CD4-positive, CD25-positive, alpha-beta regulatory T cell (primary cell): ENCODE results near the gene ALCAM. TPM values are rescaled to one million over a fixed set of nuclear protein-coding genes. Genes with fewer than 3 reads are reported as not detected.

Experiments
- ATAC-seq, 2 donors: fragments of 150-1000 bp; cut with Tn5 transposase; one replicate each; pipeline ENCODE4 v1.10.0; 2021; ENCODE audit warnings: low read depth in 2 of 2, moderate number of reproducible peaks in 2 of 2, moderate library complexity in 1 of 2
- DNase-seq, 3 donors: peaks; one replicate each; pipeline versions ENCODE4 v3.0.0 to v3.0.0-alpha.2; 2012 to 2022; ENCODE audit warnings: mixed read lengths in 1 of 3
- H3K27ac ChIP-seq: one replicate; pipeline ENCODE4 v1.7.0; 2013; ENCODE audit warnings: mild to moderate bottlenecking, low read length; ENCODE audit not compliant: insufficient read depth, poor library complexity, severe bottlenecking
- H3K27me3 ChIP-seq: one replicate; pipeline ENCODE4 v1.7.0; 2013; ENCODE audit warnings: low read length; ENCODE audit not compliant: control insufficient read depth, insufficient read depth
- H3K36me3 ChIP-seq: one replicate; pipeline ENCODE4 v1.7.0; 2013; ENCODE audit warnings: mild to moderate bottlenecking, low read length, moderate library complexity; ENCODE audit not compliant: control insufficient read depth, insufficient read depth
- H3K4me1 ChIP-seq: 2 replicates; pipeline ENCODE4 v1.7.0; 2013; ENCODE audit warnings: mild to moderate bottlenecking, low read length; ENCODE audit not compliant: insufficient read depth, control insufficient read depth, poor library complexity, severe bottlenecking
- H3K4me3 ChIP-seq: one replicate; pipeline ENCODE4 v1.7.0; 2013; ENCODE audit warnings: low read depth, mild to moderate bottlenecking, low read length, moderate library complexity
- H3K9me3 ChIP-seq, 2 experiments: 1 replicate in 1 of 2; 2 replicates in 1 of 2; pipeline ENCODE4 v1.7.0; 2013; ENCODE audit warnings: low read length in 2 of 2, mild to moderate bottlenecking in 1 of 2, moderate library complexity in 1 of 2; ENCODE audit not compliant: control insufficient read depth in 2 of 2
- H3K27ac Mint-ChIP-seq, 3 donors: one replicate each; pipeline ENCODE4 v1.8.0; 2020 to 2022; ENCODE audit warnings: mild to moderate bottlenecking in 3 of 3, mixed read lengths in 3 of 3, moderate library complexity in 2 of 3
- H3K27me3 Mint-ChIP-seq: one replicate; pipeline ENCODE4 v1.8.0; 2022; ENCODE audit warnings: mild to moderate bottlenecking, mixed read lengths
- H3K36me3 Mint-ChIP-seq: one replicate; pipeline ENCODE4 v1.8.0; 2020; ENCODE audit warnings: mixed read lengths
- H3K4me1 Mint-ChIP-seq, 4 donors: one replicate each; pipeline ENCODE4 v1.8.0; 2020 to 2022; ENCODE audit warnings: mixed read lengths in 4 of 4, mild to moderate bottlenecking in 1 of 4
- H3K4me3 Mint-ChIP-seq, 4 donors: one replicate each; pipeline ENCODE4 v1.8.0; 2020 to 2022; ENCODE audit warnings: mild to moderate bottlenecking in 4 of 4, mixed read lengths in 4 of 4, moderate library complexity in 3 of 4
- H3K9me3 Mint-ChIP-seq, 7 donors: one replicate each; pipeline ENCODE4 v1.8.0; 2020 to 2022; ENCODE audit warnings: mixed read lengths in 7 of 7, mild to moderate bottlenecking in 3 of 7, moderate library complexity in 2 of 7
- polyA plus RNA-seq, 4 donors: library from polyadenylated mRNA; unstranded; fragments of 300-500 nt; fragmentation: Illumina TruSeq; gene quantifications; one replicate each; pipeline ENCODE4 v1.2.3, GENCODE V29; 2021
- total RNA-seq: library from RNA; stranded (reverse); gene quantifications from one replicate; pipeline ENCODE4 v1.2.3, GENCODE V29; 2022

ALCAM gene
- total and polyA plus RNA-seq, 5 donors from 2014 or later: 6.1 to 13.2 (median 7.5) TPM

DNA sequence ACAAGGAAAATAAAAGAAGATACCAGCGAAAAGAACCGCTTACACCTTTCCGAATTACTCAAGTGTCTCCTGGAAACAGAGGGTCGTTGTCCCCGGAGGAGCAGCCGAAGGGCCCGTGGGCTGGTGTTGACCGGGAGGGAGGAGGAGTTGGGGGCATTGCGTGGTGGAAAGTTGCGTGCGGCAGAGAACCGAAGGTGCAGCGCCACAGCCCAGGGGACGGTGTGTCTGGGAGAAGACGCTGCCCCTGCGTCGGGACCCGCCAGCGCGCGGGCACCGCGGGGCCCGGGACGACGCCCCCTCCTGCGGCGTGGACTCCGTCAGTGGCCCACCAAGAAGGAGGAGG, 325 bp downstream of the ALCAM start:
- peak overlapping the region; percentile 83 to 99 (median 92) for H3K27ac Mint-ChIP-seq
- Histone ChIP-seq H3K9me3 (no peaks in the 10 kb centered on the region), H3K36me3 (no peaks in the 10 kb centered on the region), H3K4me1 (peaks cover 37% of the 10 kb centered on the region), H3K4me3 (peak overlapping the region; percentile 94), H3K27me3 (peaks cover 7% of the 10 kb centered on the region), H3K27ac (peak overlapping the region; percentile 90)
- peaks cover 33% of the 10 kb centered on the region for H3K27me3 Mint-ChIP-seq
- H3K36me3 Mint-ChIP-seq: no peaks in the 10 kb centered on the region
- peaks cover 11 to 31% (median 25%) of the 10 kb centered on the region in 4 donors for H3K4me1 Mint-ChIP-seq
- H3K4me3 Mint-ChIP-seq: peak overlapping the region; percentile 93 to 96 (median 94)
- DNase-seq: peak in 1 of 3 donors; percentile 16
- H3K9me3 Mint-ChIP-seq: no peaks in the 10 kb centered on the region
- ATAC-seq: peak in 1 of 2 donors; percentile 0

DNA sequence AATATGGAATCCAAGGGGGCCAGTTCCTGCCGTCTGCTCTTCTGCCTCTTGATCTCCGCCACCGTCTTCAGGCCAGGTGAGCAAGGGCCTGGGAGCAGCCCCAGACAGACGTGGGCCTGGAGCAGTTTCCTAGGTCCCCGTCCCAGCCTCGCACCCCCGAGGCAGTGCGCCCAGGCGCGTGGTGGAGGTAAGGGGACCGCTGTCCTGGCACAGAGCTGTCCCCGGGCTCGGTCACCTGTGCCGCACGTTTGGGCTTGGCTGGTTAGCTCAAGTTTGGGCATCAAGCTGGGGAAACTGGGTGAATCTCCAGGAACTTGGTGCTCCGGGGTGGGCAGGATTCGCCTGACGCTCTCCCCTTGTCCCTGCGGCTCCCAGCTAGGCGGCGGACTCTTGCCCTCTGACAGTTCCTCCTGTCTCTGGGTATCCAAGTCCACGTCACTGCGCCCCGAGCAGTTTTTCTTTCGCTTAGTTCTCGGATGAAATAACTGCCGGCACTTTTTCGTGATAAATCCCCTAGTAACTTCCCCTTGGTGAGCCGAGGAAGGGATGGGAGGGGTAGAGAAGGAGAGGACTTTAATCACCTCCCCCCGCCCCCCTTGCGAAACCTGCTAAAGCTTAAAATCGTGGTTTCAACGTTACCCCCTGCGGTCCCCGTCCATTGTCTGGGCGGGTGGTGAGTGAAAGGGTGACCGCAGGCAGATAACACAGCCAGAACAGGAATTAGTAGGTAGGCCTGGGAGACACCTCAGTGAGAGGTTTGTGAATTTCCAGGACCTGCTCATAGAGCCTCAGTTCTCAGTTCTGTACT, 901 bp downstream of the ALCAM start:
- peaks cover 7% of the 10 kb centered on the region for H3K27me3 ChIP-seq
- Mint-ChIP-seq H3K36me3 (no peaks in the 10 kb centered on the region), H3K4me1 (peaks cover 11 to 31% (median 25%) of the 10 kb centered on the region in 4 donors), H3K27me3 (peaks cover 33% of the 10 kb centered on the region), H3K27ac (peak overlapping the region; percentile 97 to 99 (median 98)), H3K4me3 (peak overlapping the region; percentile 93 to 96 (median 94)), H3K9me3 (no peaks in the 10 kb centered on the region)
- H3K9me3 ChIP-seq: no peaks in the 10 kb centered on the region
- peak overlapping the region; percentile 90 for H3K27ac ChIP-seq
- DNase-seq (peak; percentile 43 to 70 (median 46)), ATAC-seq (no peak)
- H3K4me1 ChIP-seq: peaks cover 37% of the 10 kb centered on the region
- H3K36me3 ChIP-seq: no peaks in the 10 kb centered on the region
- peak overlapping the region; percentile 94 for H3K4me3 ChIP-seq

DNA sequence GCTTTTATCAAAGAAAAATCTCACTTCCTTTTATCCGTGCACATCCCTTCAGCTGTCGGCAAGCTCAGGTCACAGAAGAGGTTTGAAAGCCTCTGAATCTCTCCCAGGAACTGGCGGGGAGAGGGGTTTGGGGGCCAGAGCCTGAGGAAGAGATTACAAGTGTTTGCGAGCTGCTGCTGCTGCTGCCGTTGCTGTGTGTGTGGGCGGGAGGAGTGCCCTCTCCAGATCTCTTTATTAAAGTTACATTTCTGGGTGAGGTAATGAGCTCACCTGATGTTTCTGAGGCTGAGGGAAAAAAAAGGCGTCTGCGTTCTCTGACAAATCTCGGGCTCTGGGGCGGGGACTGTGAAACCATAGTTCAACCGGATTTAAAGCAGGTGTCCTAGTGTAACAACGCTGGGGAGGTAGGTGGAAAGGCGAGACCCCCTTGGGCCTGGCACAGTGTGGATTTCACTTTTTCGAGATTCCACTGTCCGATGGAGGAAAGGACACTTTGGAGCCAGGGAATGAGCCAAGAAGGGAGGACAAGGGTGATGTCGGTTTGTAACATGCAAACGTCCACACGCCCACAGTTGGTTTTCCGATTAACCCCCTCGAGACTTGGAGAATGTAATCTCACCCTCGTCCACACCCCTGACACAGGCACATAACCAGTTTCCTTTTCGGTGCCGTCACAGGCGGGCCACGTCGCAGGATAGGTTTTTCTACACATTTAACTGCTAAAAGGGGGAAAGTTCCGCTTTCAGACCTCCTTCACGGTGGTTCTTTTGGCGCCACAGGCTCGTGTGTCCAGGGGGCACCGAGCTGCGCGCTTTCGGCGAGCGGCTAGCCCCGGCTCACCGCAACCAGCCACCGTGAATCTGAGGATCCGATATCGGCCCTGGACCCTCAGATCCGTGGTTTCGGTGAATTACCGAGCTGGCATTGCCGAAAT, 2.1 kb downstream of the ALCAM start:
- H3K4me1 Mint-ChIP-seq: peaks cover 11 to 31% (median 25%) of the 10 kb centered on the region in 4 donors
- peak; percentile 55 to 62 for ATAC-seq
- Histone ChIP-seq H3K27me3 (peaks cover 6% of the 10 kb centered on the region), H3K4me1 (peaks cover 37% of the 10 kb centered on the region), H3K36me3 (no peaks in the 10 kb centered on the region), H3K4me3 (peak overlapping the region; percentile 94), H3K27ac (peak overlapping the region; percentile 90), H3K9me3 (no peaks in the 10 kb centered on the region)
- H3K36me3 Mint-ChIP-seq: no peaks in the 10 kb centered on the region
- H3K4me3 Mint-ChIP-seq: peak overlapping the region; percentile 93 to 96 (median 94)
- peak overlapping the region; percentile 97 to 99 (median 98) for H3K27ac Mint-ChIP-seq
- no peaks in the 10 kb centered on the region for H3K9me3 Mint-ChIP-seq
- peaks cover 24% of the 10 kb centered on the region for H3K27me3 Mint-ChIP-seq
- peak; percentile 65 to 88 (median 83) for DNase-seq

DNA sequence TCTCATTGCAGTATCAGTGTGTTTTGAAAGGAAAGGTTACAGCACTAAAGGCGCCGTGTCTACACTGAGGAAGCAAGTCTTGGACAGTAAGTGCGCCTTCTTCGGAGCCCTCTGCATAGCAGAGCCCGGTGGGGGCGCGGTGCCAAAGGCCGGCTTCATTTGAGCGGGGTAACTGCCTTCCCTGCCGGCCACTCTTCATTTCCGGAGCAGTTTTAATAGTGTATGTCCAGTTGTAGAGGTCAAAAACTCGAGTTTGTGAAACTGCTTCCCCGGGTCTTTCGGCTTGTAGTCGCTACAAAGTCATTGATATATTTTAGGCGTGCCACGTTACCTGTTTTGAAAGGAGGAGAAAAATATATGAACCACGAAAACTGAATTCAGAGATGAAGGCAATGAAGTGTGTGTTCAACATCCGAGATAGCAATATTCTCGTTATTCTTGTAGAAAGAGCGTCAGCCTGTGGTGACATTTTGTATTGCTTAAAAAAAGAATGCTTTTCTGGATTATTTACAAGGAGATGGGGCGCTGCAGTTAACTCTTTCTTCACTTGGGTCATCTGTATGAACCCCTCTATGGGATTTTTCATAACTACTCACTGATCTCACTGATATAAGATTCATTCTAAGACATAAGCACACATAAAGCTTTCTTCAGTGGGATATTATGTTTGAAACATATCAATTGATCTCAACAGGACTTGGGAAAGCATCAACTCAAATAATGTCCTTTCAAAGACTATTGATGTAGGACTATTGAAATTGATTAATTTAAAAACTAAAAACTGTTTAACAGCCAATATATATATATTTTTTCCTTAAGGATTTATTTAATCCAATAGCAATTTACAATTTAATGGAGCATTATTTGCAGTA, 3.0 kb downstream of the ALCAM start:
- Mint-ChIP-seq H3K27ac (peak overlapping the region; percentile 35 to 99 (median 98)), H3K4me3 (peak overlapping the region; percentile 93 to 96 (median 94)), H3K36me3 (no peaks in the 10 kb centered on the region), H3K27me3 (peaks cover 18% of the 10 kb centered on the region), H3K9me3 (no peaks in the 10 kb centered on the region), H3K4me1 (peaks cover 11 to 31% (median 24%) of the 10 kb centered on the region in 4 donors)
- H3K36me3 ChIP-seq: no peaks in the 10 kb centered on the region
- H3K27ac ChIP-seq: peak overlapping the region; percentile 90
- ATAC-seq (peak; percentile 15 to 18), DNase-seq (peak; percentile 15 to 80 (median 65))
- H3K9me3 ChIP-seq: no peaks in the 10 kb centered on the region
- H3K4me1 ChIP-seq: peaks cover 37% of the 10 kb centered on the region
- H3K4me3 ChIP-seq: peak overlapping the region; percentile 94
- peaks cover 6% of the 10 kb centered on the region for H3K27me3 ChIP-seq

DNA sequence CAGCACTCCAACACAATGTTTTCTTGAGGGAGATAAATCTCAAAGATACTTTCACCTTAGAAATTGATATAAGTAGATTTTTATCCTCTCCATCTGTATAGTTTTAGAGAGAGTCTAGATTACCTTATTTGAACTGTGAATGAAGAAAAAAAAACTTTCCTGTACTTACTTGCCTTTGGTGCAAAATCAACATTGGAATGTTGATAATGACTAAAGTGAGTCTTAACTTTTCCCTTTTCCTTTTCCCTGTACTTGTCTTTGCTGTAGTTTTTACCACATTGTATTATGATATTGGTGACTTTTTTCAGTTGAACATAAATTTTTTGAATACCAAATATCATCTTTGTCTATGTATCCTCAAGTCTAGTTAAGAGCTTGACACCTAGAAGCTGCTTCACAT, 6.7 kb downstream of the ALCAM start:
- H3K4me3 ChIP-seq: no peak overlapping the region
- no peak overlapping the region for H3K4me3 Mint-ChIP-seq
- no peaks in the 10 kb centered on the region for H3K9me3 Mint-ChIP-seq
- H3K4me1 ChIP-seq: peaks cover 7% of the 10 kb centered on the region
- no peaks in the 10 kb centered on the region for H3K36me3 ChIP-seq
- H3K27me3 ChIP-seq: no peaks in the 10 kb centered on the region
- DNase-seq (no peak), ATAC-seq (no peak)
- peaks cover 5% of the 10 kb centered on the region for H3K27me3 Mint-ChIP-seq
- no peaks in the 10 kb centered on the region for H3K9me3 ChIP-seq
- H3K4me1 Mint-ChIP-seq: peaks cover 11 to 18% (median 12%) of the 10 kb centered on the region in 4 donors
- H3K27ac Mint-ChIP-seq: no peak overlapping the region
- no peak overlapping the region for H3K27ac ChIP-seq
- no peaks in the 10 kb centered on the region for H3K36me3 Mint-ChIP-seq

DNA sequence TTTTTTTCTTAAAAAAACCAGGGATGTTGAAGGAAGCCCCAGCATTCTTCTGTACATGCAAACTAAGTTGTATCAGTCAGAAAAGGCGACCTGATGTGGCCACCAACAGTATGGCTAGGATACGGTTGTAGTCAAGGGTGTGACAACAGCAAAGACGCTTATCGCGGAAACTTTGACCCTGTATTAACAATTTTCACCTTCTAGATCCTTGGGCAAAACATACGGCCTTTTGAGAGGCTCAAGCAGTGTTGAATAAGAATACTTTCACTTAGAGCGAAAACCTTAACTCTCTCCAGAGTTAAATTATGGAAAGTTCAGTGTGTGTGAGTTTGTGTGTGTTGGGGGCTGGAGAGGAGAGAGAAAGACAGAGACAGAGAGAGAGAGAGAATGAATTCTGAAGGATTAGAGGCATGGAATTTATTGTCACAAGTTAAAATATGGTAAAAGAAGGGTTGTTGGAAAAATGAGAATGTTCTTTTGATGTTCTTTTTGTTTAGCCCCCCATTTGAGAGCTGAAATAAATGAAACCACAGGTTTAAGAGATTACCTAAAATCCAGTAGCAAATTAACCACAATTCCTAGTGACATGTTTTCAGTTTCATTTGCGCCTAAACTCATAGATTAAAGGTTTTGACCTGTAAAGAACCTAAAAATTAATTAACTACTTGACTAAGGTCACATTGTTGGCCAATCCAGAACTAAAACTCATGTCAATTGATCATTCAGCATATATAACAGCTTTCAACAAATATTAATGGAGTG, 9.2 kb downstream of the ALCAM start:
- Mint-ChIP-seq H3K27me3 (no peaks in the 10 kb centered on the region), H3K4me3 (no peak overlapping the region)
- ATAC-seq: no peak

More for the DNA sequence above, 9.2 kb downstream of the ALCAM start:
- Histone ChIP-seq H3K4me1 (no peaks in the 10 kb centered on the region), H3K36me3 (no peaks in the 10 kb centered on the region), H3K9me3 (no peaks in the 10 kb centered on the region), H3K27me3 (no peaks in the 10 kb centered on the region), H3K27ac (no peak overlapping the region), H3K4me3 (no peak overlapping the region)
- Mint-ChIP-seq H3K27ac (peak overlapping the region in 1 of 3 donors; percentile 11), H3K36me3 (no peaks in the 10 kb centered on the region), H3K4me1 (peaks cover 0 to 8% (median 1%) of the 10 kb centered on the region in 4 donors), H3K9me3 (no peaks in the 10 kb centered on the region)
- DNase-seq: peak in 1 of 3 donors; percentile 6
